ENCODE data around the gene CARD9. TPM values are rescaled to one million over a fixed set of nuclear protein-coding genes. Genes with fewer than 3 reads are reported as not detected.
A peak's percentile ranks its signal among the peaks of the same experiment; 100 is the strongest.

The CARD9 gene
- total and polyA plus RNA-seq, 2 experiments from 2014 or later, result 0.11 to 0.60 TPM

DNA sequence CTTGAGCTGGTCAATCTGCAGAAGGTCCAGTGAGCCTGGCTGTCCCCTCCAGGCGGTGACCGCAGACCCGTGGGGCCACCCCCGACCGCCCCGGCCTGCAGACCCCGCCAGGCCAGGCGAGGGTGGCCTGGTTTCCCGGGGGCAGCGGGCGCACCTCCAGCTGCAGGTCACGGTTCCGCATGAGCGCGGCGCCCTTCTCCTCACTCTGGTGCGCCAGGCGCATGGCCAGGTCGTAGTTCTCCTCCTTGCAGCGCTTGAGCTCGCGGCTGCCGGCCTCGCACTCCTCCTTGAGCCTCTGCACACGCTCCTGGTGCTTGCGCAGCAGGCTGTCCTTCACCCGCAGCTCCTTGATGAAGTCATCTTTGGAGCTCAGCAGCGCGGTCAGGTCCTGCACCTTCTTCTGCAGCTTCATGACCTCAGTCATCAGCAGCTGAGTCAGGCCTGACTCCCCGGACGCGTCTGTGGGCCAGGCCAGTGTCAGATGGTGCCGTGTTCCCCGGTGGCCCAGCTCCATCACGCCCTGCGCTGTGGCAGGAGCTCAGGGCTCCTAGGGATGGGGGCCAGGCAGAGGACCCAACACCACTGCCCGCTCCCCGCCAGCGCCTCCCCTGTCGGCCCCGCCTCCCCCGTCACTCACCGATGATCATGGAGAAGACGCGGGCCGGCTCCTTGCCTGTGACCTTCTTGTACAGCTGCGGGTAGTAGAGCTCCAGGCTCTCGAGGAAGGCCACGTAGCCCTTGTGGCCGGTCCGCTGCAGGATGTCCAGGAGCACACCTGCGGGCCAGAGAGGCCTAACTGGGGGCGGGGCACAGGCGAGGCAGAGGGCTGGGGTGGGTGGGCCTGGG, 2.6 kb downstream of the CARD9 start:
- no peaks in the 10 kb centered on the region for H3K27me3 ChIP-seq (replicated peaks; ENCODE audit: insufficient read depth)
- no peaks in the 10 kb centered on the region for H3K79me2 ChIP-seq (ENCODE audit: insufficient read depth)
- WGBS, 2 experiments (ENCODE audit: low coverage in 1 of 2, low lambda C conversion rate in 2 of 2, missing lambda C conversion rate in 2 of 2), result 95% methylated on average over 42 to 52 of the region's 54 CpGs
- H3K9me3 ChIP-seq (ENCODE audit: low read depth), result no peaks in the 10 kb centered on the region
- H3K9ac ChIP-seq, result no peak overlapping the region
- no peak overlapping the region for H3K4me3 ChIP-seq
- no peaks in the 10 kb centered on the region for H4K20me1 ChIP-seq (ENCODE audit: insufficient read depth)
- no peaks in the 10 kb centered on the region for H3F3A ChIP-seq (ENCODE audit: insufficient read depth)
- H3K36me3 ChIP-seq (ENCODE audit: low read depth), result no peaks in the 10 kb centered on the region
- in situ Hi-C loops (cut with MboI), result no loop called here
- no peak overlapping the region for H2AFZ ChIP-seq
- H3K4me1 ChIP-seq (ENCODE audit: insufficient read depth), result peaks cover 11% of the 10 kb centered on the region; the same call in 1 of the 2 replicates
- no peak overlapping the region for H3K27ac ChIP-seq
- DNase-seq, result peak; percentile 35
- TF ChIP-seq EZH2phosphoT487 (IDR thresholded peaks at IDR 0.05; ENCODE audit: insufficient read depth, low read depth) (no peak), EZH2 (IDR thresholded peaks at IDR 0.05; ENCODE audit: insufficient read depth, poor library complexity, severe bottlenecking) (no peak)
- no peak overlapping the region for H3K4me2 ChIP-seq (ENCODE audit: unreplicated experiment)
- no peaks in the 10 kb centered on the region for H3K9me2 ChIP-seq (ENCODE audit: insufficient read depth)

DNA sequence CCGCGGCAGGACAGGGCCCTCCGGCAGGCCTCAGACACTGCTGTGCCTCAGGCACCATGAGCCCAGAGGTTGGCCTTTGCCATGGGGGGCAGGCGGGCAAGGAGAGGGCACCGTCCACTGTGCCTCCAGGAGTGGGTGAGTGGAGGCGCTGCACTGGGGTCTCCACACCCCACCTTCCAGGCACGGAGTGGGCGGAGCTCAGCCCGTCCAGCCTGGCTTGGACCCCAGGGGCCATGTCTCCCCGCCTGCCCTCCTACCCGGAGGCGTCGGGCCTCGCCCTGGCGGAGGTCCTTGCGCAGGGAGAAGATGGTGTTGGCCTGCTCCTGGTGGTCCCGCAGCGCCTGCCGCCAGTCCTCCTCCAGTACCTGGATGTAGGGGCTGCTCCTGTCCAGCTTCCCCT, 3.4 kb downstream of the CARD9 start:
- no peak for TF ChIP-seq EZH2 (IDR thresholded peaks at IDR 0.05; ENCODE audit: insufficient read depth, poor library complexity, severe bottlenecking)
- Histone ChIP-seq H3K27me3 (replicated peaks; ENCODE audit: insufficient read depth) (no peaks in the 10 kb centered on the region), H3K4me3 (no peak overlapping the region), H3K4me2 (ENCODE audit: unreplicated experiment) (no peak overlapping the region), H3K36me3 (ENCODE audit: low read depth) (no peaks in the 10 kb centered on the region), H3F3A (ENCODE audit: insufficient read depth) (no peaks in the 10 kb centered on the region), H3K79me2 (ENCODE audit: insufficient read depth) (no peaks in the 10 kb centered on the region), H3K4me1 (ENCODE audit: insufficient read depth) (peaks cover 11% of the 10 kb centered on the region; the same call in 1 of the 2 replicates), H3K9me3 (ENCODE audit: low read depth) (no peaks in the 10 kb centered on the region), H3K9me2 (ENCODE audit: insufficient read depth) (no peaks in the 10 kb centered on the region), H3K27ac (no peak overlapping the region), H2AFZ (no peak overlapping the region), H4K20me1 (ENCODE audit: insufficient read depth) (no peaks in the 10 kb centered on the region), H3K9ac (no peak overlapping the region)
- no peak for DNase-seq
- 95% methylated on average over 14 to 19 of the region's 19 CpGs for WGBS, 2 experiments (ENCODE audit: low coverage in 1 of 2, low lambda C conversion rate in 2 of 2, missing lambda C conversion rate in 2 of 2)
- in situ Hi-C loops (cut with MboI), result no loop called here

DNA sequence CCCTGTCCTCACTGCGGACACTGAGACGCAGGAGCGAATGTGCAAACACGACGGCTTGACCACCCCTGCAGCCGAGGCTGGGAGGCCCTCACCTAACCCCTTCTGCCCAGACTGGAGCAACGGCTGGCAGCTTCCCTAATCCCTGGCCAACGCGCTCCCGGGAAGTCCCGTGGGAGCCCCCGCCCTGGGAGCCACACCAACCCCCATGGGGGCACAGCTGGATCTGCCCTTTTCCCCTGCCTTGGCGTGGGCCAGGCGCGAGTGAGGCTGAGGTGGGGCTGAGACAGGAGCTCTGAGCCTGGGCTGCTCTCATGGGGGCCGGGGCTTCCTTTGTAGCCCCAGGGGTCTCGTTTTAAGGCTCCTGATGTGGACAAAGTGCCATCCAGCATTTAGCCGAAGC, 5.3 kb downstream of the CARD9 start:
- Histone ChIP-seq H3K36me3 (ENCODE audit: low read depth) (no peaks in the 10 kb centered on the region), H2AFZ (no peak overlapping the region), H3K9me3 (ENCODE audit: low read depth) (no peaks in the 10 kb centered on the region), H3K79me2 (ENCODE audit: insufficient read depth) (no peaks in the 10 kb centered on the region), H3F3A (ENCODE audit: insufficient read depth) (no peaks in the 10 kb centered on the region), H4K20me1 (ENCODE audit: insufficient read depth) (no peaks in the 10 kb centered on the region), H3K27me3 (replicated peaks; ENCODE audit: insufficient read depth) (no peaks in the 10 kb centered on the region), H3K9me2 (ENCODE audit: insufficient read depth) (no peaks in the 10 kb centered on the region), H3K27ac (no peak overlapping the region), H3K4me2 (ENCODE audit: unreplicated experiment) (no peak overlapping the region), H3K4me1 (ENCODE audit: insufficient read depth) (peaks cover 18% of the 10 kb centered on the region; the same call in 1 of the 2 replicates), H3K9ac (no peak overlapping the region), H3K4me3 (no peak overlapping the region)
- 79 to 80% methylated on average over 12 to 18 of the region's 18 CpGs for WGBS, 2 experiments (ENCODE audit: low coverage in 1 of 2, low lambda C conversion rate in 2 of 2, missing lambda C conversion rate in 2 of 2)
- DNase-seq, result no peak
- no peak for TF ChIP-seq EZH2phosphoT487 (IDR thresholded peaks at IDR 0.05; ENCODE audit: insufficient read depth, low read depth)
- no peak for TF ChIP-seq EZH2 (IDR thresholded peaks at IDR 0.05; ENCODE audit: insufficient read depth, poor library complexity, severe bottlenecking)
- in situ Hi-C loops (cut with MboI), result no loop called here

DNA sequence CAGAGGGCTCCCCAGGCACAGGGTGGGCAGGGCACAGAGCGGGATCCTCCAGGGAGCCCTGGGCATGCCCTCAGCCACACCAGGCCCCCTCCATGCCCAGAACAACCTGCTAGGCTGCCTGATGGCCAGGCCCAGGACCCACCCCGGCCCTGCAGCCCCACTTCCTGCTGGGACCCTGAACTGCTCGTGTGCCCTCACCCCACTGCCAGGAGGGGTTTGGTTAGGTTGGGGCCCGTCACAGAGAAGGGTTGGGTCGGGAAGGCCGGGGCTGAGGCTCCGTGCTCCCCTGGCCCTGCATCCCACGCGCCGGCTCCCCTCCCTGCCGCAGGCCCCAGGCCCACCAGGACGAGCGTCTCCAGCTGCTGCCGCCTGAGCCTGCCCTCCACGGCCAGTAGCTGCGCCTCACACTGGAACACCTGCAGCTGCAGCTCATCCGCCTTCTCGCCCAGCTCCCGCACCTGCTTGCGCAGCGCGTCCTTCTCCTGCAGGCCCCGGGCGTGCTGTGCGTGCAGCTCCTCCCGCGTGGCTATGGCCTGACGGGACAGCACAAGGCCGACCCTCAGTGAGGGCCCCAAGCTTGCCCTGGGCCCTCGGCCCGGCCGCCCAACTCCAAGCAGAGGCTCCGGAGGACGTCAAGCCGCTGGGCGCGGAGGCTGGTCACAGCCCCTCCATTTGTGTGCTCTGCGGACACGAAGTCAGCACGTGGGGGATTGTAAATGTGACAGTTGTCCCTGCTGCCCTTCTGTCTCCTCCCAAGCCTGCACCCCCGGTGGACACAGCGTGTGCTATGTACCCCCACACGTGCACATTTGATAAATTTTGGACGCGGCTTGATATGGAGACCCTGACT, 5.9 kb downstream of the CARD9 start:
- no peak overlapping the region for H3K9ac ChIP-seq
- no peaks in the 10 kb centered on the region for H4K20me1 ChIP-seq (ENCODE audit: insufficient read depth)
- no peak overlapping the region for H3K4me3 ChIP-seq
- no peaks in the 10 kb centered on the region for H3F3A ChIP-seq (ENCODE audit: insufficient read depth)
- no peaks in the 10 kb centered on the region for H3K79me2 ChIP-seq (ENCODE audit: insufficient read depth)
- peaks cover 15% of the 10 kb centered on the region for H3K4me1 ChIP-seq (ENCODE audit: insufficient read depth)
- DNase-seq, result no peak
- no peaks in the 10 kb centered on the region for H3K9me2 ChIP-seq (ENCODE audit: insufficient read depth)
- no peak for TF ChIP-seq EZH2 (IDR thresholded peaks at IDR 0.05; ENCODE audit: insufficient read depth, poor library complexity, severe bottlenecking)
- no peak for TF ChIP-seq EZH2phosphoT487 (IDR thresholded peaks at IDR 0.05; ENCODE audit: insufficient read depth, low read depth)
- H3K4me2 ChIP-seq (ENCODE audit: unreplicated experiment), result no peak overlapping the region
- in situ Hi-C loops (cut with MboI), result no loop called here
- no peaks in the 10 kb centered on the region for H3K27me3 ChIP-seq (replicated peaks; ENCODE audit: insufficient read depth)
- no peaks in the 10 kb centered on the region for H3K36me3 ChIP-seq (ENCODE audit: low read depth)
- H3K9me3 ChIP-seq (ENCODE audit: low read depth), result no peaks in the 10 kb centered on the region
- H2AFZ ChIP-seq, result no peak overlapping the region
- WGBS, 2 experiments (ENCODE audit: low coverage in 1 of 2, low lambda C conversion rate in 2 of 2, missing lambda C conversion rate in 2 of 2), result 85 to 88% methylated on average over 37 to 45 of the region's 45 CpGs
- H3K27ac ChIP-seq, result no peak overlapping the region
